ENCODE measurements around the gene DHX35. TPM values are rescaled to one million over a fixed set of nuclear protein-coding genes. Genes with fewer than 3 reads are reported as not detected.
A peak's percentile ranks its signal among the peaks of the same experiment; 100 is the strongest.

DHX35 gene
- total and polyA plus RNA-seq, 2 of the 13 experiments (the other 11 are each of a cell fraction or from before 2014, with no cell fraction given), result 25.8 to 28.7 TPM

DNA sequence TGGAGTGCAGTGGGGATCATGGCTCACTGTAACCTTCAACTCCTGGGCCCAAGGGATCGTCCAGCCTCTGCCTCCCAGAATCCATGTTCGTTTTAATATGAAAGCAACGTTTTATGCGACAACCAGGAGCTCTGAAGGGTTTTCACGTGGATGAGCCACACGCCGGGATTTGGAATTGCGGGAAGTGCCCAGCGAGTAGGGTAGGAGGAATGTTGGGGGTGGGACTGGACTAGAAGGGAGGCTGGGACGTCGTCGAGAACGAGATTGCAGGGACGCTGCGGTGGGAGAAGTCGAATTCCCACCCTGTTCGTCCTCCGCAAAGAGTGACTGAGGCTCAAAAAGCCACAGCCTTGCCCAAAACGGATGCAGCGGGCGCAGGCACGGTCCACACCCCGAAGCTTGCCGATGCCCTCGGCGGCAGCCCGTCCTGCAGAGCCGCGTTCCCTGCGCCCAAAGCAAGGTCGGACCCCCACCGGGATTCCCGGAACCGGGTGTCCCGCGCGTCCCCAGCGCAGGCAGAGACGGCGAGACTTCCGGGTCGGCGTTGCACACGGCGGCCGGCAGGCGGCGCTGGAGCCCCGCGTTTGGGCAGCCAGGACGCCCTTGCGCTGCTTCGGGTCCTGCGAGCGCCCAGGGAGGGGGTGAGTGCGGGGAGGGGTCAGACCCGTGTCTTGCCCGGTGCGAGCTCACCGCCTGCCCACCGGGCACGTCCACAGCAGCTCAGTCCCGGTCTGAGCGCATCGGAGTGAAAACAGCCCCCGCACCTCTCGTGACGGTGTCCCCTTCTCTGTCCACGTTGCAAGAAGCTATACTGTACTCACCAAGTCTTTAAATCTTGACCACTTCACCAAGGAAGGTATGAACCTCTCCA lies 87.8 kb downstream of the DHX35 start (continued):
- TF ChIP-seq ZNF354B (CRISPR knock-in tag; IDR thresholded peaks at IDR 0.05), result 0 out of 2 replicates have a peak, but pooled peaks have one; percentile 91
- no peak for TF ChIP-seq CREM (IDR thresholded peaks at IDR 0.05)
- no peak; the same call in 1 of the 2 replicates for TF ChIP-seq CREM (CRISPR knock-in tag; IDR thresholded peaks at IDR 0.05)
- TF ChIP-seq NFKBIZ (CRISPR knock-in tag; IDR thresholded peaks at IDR 0.05), result peak; percentile 94; the same call in 1 of the 2 replicates
- peak; percentile 86; the same call in 1 of the 2 replicates for TF ChIP-seq ZNF749 (CRISPR knock-in tag; IDR thresholded peaks at IDR 0.05; ENCODE audit: borderline replicate concordance)
- peak; percentile 93; the same call in 1 of the 2 replicates for TF ChIP-seq ZNF572 (CRISPR knock-in tag; IDR thresholded peaks at IDR 0.05)
- TF ChIP-seq, protein P1, sequence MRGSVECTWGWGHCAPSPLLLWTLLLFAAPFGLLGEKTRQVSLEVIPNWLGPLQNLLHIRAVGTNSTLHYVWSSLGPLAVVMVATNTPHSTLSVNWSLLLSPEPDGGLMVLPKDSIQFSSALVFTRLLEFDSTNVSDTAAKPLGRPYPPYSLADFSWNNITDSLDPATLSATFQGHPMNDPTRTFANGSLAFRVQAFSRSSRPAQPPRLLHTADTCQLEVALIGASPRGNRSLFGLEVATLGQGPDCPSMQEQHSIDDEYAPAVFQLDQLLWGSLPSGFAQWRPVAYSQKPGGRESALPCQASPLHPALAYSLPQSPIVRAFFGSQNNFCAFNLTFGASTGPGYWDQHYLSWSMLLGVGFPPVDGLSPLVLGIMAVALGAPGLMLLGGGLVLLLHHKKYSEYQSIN (CRISPR knock-in tag; IDR thresholded peaks at IDR 0.05; ENCODE audit: borderline replicate concordance), result no peak
- peak; percentile 92 for TF ChIP-seq IKZF4 (CRISPR knock-in tag; IDR thresholded peaks at IDR 0.05; ENCODE audit: borderline replicate concordance, low read depth, not compliant biosample characterization)
- TF ChIP-seq RNF2 (conservative IDR thresholded peaks at IDR 0.05; ENCODE audit: low read depth), result peak; percentile 96
- TF ChIP-seq TGIF2 (CRISPR knock-in tag; IDR thresholded peaks at IDR 0.05), result peak; percentile 75; the same call in 1 of the 2 replicates
- peak; percentile 61 for TF ChIP-seq FOXA3 (CRISPR knock-in tag; IDR thresholded peaks at IDR 0.05)
- peak; percentile 95 for TF ChIP-seq ZNF891 (CRISPR knock-in tag; IDR thresholded peaks at IDR 0.05)
- peak; percentile 94; the same call in 1 of the 2 replicates for TF ChIP-seq NFE2L1 (CRISPR knock-in tag; IDR thresholded peaks at IDR 0.05; ENCODE audit: borderline replicate concordance)
- no peak; the same call in 1 of the 2 replicates for TF ChIP-seq ZNF20 (CRISPR knock-in tag; IDR thresholded peaks at IDR 0.05)
- peak; percentile 98 for TF ChIP-seq ZNF788 (CRISPR knock-in tag; IDR thresholded peaks at IDR 0.05; ENCODE audit: borderline replicate concordance)
- TF ChIP-seq RBM22 (optimal IDR thresholded peaks at IDR 0.05; ENCODE audit: low read length), result no peak
- peak; percentile 77 for TF ChIP-seq HDAC2 (CRISPR knock-in tag; IDR thresholded peaks at IDR 0.05)
- TF ChIP-seq, protein P2, sequence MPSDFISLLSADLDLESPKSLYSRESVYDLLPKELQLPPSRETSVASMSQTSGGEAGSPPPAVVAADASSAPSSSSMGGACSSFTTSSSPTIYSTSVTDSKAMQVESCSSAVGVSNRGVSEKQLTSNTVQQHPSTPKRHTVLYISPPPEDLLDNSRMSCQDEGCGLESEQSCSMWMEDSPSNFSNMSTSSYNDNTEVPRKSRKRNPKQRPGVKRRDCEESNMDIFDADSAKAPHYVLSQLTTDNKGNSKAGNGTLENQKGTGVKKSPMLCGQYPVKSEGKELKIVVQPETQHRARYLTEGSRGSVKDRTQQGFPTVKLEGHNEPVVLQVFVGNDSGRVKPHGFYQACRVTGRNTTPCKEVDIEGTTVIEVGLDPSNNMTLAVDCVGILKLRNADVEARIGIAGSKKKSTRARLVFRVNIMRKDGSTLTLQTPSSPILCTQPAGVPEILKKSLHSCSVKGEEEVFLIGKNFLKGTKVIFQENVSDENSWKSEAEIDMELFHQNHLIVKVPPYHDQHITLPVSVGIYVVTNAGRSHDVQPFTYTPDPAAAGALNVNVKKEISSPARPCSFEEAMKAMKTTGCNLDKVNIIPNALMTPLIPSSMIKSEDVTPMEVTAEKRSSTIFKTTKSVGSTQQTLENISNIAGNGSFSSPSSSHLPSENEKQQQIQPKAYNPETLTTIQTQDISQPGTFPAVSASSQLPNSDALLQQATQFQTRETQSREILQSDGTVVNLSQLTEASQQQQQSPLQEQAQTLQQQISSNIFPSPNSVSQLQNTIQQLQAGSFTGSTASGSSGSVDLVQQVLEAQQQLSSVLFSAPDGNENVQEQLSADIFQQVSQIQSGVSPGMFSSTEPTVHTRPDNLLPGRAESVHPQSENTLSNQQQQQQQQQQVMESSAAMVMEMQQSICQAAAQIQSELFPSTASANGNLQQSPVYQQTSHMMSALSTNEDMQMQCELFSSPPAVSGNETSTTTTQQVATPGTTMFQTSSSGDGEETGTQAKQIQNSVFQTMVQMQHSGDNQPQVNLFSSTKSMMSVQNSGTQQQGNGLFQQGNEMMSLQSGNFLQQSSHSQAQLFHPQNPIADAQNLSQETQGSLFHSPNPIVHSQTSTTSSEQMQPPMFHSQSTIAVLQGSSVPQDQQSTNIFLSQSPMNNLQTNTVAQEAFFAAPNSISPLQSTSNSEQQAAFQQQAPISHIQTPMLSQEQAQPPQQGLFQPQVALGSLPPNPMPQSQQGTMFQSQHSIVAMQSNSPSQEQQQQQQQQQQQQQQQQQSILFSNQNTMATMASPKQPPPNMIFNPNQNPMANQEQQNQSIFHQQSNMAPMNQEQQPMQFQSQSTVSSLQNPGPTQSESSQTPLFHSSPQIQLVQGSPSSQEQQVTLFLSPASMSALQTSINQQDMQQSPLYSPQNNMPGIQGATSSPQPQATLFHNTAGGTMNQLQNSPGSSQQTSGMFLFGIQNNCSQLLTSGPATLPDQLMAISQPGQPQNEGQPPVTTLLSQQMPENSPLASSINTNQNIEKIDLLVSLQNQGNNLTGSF (CRISPR knock-in tag; IDR thresholded peaks at IDR 0.05), result peak; percentile 95; the same call in 1 of the 2 replicates
- TF ChIP-seq, protein P3, sequence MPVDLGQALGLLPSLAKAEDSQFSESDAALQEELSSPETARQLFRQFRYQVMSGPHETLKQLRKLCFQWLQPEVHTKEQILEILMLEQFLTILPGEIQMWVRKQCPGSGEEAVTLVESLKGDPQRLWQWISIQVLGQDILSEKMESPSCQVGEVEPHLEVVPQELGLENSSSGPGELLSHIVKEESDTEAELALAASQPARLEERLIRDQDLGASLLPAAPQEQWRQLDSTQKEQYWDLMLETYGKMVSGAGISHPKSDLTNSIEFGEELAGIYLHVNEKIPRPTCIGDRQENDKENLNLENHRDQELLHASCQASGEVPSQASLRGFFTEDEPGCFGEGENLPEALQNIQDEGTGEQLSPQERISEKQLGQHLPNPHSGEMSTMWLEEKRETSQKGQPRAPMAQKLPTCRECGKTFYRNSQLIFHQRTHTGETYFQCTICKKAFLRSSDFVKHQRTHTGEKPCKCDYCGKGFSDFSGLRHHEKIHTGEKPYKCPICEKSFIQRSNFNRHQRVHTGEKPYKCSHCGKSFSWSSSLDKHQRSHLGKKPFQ (CRISPR knock-in tag; IDR thresholded peaks at IDR 0.05; ENCODE audit: insufficient replicate concordance), result peak; percentile 74
- TF ChIP-seq, protein P4, sequence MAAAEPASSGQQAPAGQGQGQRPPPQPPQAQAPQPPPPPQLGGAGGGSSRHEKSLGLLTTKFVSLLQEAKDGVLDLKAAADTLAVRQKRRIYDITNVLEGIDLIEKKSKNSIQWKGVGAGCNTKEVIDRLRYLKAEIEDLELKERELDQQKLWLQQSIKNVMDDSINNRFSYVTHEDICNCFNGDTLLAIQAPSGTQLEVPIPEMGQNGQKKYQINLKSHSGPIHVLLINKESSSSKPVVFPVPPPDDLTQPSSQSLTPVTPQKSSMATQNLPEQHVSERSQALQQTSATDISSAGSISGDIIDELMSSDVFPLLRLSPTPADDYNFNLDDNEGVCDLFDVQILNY (CRISPR knock-in tag; conservative IDR thresholded peaks at IDR 0.05), result peak; percentile 63; the same call in 1 of the 2 replicates

All from HepG2 (cell line).